ENCODE measurements around the gene ARHGEF1.

- no peak for TF ChIP-seq CTCF (IDR thresholded peaks at IDR 0.05; ENCODE audit: low read length)
- no peak for TF ChIP-seq EZH2 (IDR thresholded peaks at IDR 0.05; ENCODE audit: borderline replicate concordance, low read length)
These were observed 16.7 kb upstream of the ARHGEF1 start for GRCh38 chr19:41866284-41866683.
